SH-SY5Y (cell line): ENCODE measurements around the gene AREL1.

Experiments
- GATA2 ChIP-seq: IDR thresholded peaks from 2 replicates; pipeline ENCODE4 v1.6.1; 2011; ENCODE audit warnings: mild to moderate bottlenecking, low read depth, low read length
- GATA3 ChIP-seq: IDR thresholded peaks from 2 replicates; pipeline ENCODE4 v1.6.1; 2011; ENCODE audit warnings: low read depth, mild to moderate bottlenecking, low read length, moderate library complexity

Gene AREL1

DNA sequence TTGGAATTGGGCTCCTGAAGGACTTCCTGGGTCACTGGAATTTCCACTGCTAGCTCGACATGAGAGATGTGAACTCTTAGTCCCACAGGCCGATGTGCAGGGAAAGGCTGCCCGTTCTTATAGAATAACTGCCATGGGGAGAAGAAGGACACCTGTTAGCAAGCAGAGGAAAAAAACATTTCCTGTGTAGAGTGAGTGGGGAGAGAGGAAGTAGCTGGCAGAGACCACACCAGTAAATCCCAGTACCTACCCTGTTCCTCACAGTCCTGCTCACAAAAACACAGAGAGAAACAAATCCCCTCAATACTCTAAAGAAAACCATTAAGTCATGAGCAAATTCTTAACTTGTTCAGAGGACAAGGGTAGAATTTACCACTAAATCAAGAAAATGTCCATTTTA is 29.5 kb downstream of the AREL1 start:
- TF ChIP-seq GATA2 (no peak), GATA3 (no peak)

DNA sequence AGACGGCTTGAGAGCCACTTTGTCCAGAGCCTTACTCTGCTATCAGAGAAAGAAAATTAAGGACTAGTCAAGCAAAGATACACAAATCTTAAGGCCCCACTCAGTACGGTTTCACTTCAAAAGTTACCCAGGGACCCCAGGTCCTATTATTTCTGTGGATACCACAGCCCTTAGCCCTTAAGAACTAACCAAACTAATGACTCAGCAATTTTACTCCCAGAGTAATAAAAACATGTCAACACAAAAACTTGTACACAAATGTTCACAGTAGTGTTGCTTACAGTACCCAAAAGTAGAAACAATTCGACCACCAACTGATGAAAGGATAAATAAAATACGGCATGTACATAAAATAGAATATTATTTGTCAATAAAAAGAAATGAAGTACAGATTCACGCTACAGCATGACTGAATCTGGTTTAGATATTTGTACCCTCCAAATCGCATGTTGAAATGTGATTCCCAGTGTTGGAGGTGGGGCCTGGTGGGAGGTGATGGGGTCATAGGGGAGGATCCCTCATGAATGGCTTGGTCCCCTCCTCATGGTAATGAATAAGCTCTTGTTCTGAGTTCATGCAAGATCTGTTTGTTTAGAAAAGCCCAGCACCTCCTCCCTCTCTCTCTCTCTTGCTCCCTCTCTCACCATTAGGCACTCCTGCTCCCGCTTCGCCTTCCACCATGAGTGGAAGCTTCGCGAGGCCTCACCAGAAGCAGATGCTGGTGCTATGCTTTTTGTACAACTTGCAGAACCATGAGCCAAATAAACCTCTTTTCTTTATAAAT is 30.5 kb downstream of the AREL1 start:
- TF ChIP-seq GATA2 (no peak), GATA3 (no peak)

DNA sequence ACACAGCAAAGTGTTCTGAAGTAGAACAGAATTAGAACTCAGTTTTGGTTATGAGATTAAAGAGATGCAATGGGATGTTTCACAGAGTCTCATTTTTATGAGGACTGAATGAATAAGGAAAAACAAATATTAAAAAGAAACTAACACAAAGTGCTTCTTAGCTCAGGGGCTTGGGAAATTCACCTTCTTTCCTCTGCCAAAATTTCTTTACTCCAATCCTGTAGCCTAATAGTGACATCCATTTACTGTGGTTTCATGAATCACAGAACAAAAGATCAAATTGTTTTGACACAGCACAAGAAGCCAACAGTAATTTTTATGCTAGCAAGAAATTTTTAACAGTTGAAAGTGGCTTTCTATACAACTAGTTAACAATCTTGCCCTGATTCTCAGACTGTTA is 37.7 kb downstream of the AREL1 start:
- TF ChIP-seq GATA3 (no peak), GATA2 (no peak)

DNA sequence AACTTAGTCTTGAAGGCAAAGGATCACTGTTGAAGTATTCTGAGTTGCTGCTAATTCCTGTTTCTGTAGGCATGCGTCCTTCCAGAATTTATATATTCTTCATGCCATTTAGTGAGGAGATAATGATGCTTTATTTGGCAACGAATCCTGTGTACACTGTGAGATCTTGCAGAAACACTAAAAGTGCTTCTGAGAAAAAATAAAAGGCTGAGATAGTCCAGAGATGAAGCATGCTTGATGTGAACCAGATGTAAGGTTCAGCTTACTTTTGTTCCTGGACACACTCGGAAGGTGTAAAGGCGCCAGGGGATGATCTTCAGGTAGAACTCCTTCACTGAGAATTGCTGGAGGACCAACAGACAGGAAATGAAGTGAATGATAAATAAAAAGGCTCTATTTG is 39.1 kb downstream of the AREL1 start:
- no peak for TF ChIP-seq GATA3
- no peak for TF ChIP-seq GATA2

DNA sequence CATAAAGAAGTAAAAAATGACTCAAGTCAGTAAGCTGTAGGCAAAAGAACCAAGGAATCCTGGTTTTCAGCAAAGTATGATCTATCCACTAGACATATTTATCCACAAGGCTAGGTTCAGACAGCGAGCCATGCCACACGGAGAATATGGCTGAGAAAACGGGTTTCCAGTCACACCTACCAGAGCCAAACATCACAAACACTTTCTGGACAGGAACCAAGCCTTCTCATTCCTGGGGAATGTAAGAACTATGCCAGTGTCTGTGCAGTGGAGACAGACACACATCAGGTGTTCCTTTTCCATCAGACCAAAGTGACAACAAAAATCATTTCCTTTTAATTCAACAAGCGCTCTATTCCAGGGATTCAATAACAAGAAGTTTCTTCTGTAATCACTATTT is 41.1 kb downstream of the AREL1 start:
- TF ChIP-seq GATA2, result no peak
- TF ChIP-seq GATA3, result no peak

DNA sequence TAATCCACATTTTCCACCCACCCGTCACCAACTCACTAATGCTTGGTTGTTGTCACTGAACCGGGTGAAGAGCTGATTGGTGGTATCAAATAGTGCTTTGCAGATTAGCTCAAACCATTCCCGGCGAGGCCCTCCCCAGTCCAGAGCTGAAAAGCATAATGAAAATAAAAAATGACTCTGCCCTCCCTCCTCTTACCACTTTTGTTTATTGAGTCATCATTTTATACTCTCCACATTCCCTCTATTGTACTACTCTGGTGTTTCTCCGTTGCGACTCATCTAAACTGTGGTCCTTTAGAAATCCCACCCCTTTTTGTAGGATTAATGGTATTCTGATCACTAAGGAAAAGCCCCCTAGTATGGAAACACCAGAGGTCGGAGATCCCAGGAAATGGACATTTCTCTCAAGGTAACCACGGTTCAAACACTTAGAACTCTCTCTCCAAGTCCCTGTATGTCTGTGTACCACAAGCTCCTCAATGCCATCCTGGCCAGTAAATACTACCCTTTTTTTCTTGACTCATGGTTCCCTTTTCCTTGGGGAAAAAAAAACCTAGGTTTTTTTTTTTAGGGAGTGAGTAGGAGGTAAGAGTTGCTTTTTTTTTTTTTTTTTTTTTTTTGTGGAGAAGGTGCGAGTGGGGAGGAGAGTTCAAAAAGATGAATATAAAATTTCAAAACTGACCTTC is 42.0 kb downstream of the AREL1 start:
- TF ChIP-seq GATA2 (no peak), GATA3 (no peak)

DNA sequence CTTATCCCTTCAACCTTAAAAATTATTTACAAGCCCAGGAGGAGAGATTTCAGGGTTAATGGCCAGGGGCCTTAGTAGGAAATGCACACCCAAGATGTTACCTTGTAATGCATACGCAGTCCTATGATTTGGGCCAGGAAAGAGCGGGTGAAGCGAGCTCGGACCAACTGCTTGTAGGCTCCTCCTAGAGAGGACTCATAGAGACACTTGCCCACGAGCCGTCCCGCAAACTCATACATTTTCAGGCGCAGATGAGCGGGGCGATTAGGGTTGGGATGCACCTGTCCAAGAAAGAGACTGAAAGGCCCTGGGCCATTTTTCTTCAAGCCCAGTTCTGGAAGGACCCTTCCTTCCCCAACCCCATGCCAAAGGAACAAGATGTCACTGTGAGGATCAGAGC is 43.0 kb downstream of the AREL1 start:
- TF ChIP-seq GATA3, result no peak
- no peak for TF ChIP-seq GATA2

DNA sequence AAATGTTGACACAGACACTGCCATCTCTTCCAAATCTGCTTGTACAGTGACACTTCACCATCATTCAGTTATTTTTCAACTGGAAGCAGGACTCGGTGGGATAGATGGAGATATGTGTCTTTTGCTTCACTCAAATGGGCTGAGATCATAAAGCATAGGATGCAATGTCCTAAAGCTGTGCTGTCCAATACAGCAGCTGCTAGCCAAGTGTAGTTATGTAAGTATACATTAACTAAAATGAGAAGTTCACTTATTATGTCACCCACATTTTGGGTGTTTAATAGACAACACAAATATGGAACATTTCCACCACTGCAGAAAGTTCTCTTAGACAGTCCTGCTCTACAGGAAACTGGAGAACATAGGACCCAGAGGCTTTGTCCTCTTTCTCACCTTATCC is 43.6 kb downstream of the AREL1 start:
- no peak for TF ChIP-seq GATA3
- TF ChIP-seq GATA2, result no peak

DNA sequence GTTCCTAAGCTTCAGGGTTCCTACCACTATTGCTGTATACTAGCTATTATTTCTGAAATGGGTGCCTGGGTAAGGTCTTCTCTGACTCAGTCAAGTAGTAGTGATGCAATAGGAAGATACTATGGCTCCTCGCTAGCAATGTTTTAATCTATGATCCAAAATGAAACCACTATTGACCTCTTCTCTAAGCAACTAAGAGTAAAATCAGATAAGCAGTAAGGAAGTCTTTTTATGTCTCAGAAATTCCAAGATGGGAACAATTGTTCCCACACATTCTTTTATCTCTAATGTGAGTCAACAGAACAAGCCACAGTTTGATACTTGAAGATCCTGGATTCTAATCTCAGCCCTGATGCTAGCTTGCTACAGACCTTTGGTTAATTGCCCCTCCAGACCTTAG is 45.1 kb downstream of the AREL1 start:
- no peak for TF ChIP-seq GATA3
- TF ChIP-seq GATA2, result no peak

DNA sequence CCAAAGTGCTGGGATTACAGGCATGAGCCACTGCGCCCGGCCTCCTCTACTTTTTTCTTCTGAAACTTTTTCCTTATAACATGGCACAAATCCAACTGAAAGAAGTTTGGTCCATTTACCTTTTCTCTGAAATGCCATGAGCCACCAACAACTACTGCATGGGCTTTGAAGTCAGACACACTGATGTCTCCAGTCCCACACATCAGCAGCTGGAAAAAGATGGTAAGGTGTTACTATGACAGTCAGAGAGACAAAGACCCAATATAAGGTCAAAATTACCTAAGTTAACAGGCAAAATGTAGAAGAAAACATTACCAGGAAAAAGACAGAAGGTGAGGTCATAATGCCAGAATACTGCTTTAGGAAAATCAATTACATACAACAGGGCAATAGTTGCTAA is 48.2 kb downstream of the AREL1 start:
- no peak for TF ChIP-seq GATA2
- no peak for TF ChIP-seq GATA3

DNA sequence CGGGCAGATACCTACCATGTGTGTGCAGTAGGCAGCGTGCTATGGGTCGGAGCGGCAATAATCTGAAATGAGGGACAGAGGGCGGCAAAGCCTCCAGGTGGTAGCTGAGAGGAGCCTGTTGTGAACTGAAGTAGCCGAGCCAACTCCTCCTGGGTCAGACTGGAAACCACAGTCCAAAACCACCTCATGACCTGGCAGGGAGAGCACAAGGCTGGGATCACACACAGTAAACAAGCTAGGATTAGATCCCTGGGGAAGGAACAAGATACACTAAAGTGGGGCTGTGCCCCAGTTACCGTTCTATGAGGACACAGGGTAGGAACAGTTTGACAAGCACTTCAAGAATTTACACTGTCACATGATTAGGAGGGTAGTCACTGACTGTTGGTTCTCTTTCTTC is 49.0 kb downstream of the AREL1 start:
- TF ChIP-seq GATA3, result no peak
- TF ChIP-seq GATA2, result no peak

DNA sequence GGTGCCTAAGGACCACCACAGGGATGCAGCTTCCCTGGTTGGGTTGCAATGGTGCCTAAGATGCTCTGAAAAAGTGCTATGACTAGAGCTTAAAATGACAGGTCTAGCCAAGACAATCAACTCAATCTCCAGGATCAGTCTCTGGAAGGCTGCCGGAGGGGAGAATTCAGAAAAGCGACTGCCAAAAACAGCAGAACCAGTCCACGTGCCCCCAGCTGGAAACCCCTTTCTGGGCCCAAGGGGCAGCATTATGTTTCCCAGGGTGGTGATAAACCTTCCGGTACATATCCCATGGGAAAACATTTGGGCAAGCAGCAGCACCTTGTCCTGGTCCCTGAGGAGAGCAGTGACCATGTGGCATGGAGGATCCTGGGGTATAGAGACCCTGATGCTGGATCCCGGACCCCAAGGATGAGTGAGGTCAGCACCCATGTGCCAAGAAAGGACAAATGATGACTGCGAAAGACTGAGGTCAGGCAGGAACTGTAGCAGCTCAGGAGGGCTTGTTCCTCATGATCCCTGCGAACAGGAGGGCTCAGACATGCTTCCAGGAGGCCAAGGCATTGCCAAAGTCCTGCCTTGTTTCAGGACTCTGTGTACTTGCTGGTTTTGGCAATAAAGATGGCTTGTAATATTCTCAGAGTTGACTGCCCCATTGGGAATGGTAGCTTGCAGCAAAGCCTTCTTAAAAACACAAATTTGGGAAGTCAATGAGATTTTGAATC is 51.0 kb downstream of the AREL1 start:
- TF ChIP-seq GATA2 (no peak), GATA3 (no peak)

DNA sequence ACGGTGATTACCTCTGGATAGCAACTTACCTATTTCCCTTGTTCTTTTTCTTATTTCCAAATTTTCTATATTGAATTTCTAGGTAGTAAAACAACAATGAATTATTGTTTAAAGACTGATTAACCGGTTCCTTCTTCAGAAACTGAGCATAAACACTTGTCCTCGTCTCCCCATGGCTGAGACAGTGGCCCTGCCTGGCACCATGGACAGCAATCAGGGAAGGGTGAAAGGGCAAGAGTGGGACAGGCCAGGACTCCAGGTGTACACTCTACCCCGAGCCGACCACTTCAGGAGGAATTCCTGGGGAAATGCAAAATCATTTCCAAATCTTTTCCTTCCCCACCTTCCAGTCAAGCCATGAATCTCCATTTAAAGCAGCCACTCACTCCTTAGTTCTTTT is 52.0 kb downstream of the AREL1 start:
- no peak for TF ChIP-seq GATA3

DNA sequence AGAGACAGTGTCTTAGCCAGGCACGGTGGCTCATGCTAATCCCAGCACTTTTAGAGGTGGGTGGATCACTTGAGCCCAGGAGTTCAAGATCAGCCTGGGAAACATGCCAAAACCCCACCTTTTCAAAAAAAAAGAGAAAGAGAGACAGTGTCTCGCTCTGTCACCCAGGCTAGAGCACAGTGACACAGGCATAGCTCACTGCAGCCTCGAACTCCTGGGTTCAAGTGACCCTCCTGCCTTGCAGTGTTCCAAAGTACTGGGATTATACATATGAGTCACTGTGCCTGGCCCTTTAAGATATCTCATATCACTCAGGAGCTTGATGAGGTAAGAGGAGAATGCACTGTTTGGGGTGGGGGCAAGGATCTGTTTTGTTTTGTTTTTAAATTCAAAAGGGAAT is 52.7 kb downstream of the AREL1 start:
- TF ChIP-seq GATA2, result no peak
- TF ChIP-seq GATA3, result no peak

DNA sequence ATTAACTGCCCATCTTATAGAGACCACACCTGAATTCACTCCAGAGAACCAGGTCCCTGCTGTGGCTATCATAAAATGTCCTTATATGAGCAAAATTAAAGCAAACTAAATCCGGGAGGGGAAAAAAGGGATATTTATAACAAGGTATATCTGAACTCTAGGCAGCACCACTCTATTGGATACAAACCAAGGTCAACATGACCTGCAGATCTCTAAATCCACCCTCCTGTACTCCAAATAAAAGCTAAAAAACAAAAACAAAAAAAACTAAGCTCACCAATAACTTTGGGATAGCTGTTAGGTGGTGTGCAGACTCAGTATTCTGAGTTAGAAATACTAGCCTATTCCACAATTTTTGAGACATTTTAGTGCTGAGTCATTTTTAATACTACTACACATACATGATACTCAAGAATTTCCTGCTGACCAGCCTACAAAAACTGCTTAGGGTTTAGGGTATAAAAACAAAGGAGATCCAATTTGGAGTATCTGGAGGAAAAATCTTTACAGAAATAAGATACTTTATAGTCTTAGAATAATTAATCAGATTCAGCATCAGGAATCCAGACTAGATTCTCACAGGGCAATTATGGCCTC is 54.2 kb downstream of the AREL1 start:
- TF ChIP-seq GATA3 (no peak), GATA2 (no peak)
